Trophoblast cell (in vitro differentiated cells and primary cell): ENCODE data around the gene UBE2L6.

Experiments used
- DNase-seq, 2 donors: peaks; one replicate each; pipeline ENCODE4 v3.0.0-alpha.2; 2016
- H2AFZ ChIP-seq: 2 replicates; pipeline ENCODE4 v1.6.1; 2013; ENCODE audit warnings: low read length, moderate library complexity, mild to moderate bottlenecking; ENCODE audit not compliant: insufficient read depth, poor library complexity
- H2AK5ac ChIP-seq: 2 replicates; pipeline ENCODE4 v1.6.1; 2013; ENCODE audit warnings: mild to moderate bottlenecking, low read length
- H2BK120ac ChIP-seq: 2 replicates; pipeline ENCODE4 v1.6.1; 2013; ENCODE audit warnings: low read length, mild to moderate bottlenecking, moderate library complexity; ENCODE audit not compliant: insufficient read depth, poor library complexity
- H2BK12ac ChIP-seq: 2 replicates; pipeline ENCODE4 v1.6.1; 2013; ENCODE audit warnings: mild to moderate bottlenecking, low read length, moderate library complexity
- H2BK5ac ChIP-seq: 2 replicates; pipeline ENCODE4 v1.6.1; 2013; ENCODE audit warnings: low read length, low read depth, moderate library complexity, mild to moderate bottlenecking; ENCODE audit not compliant: poor library complexity
- H3K14ac ChIP-seq: 2 replicates; pipeline ENCODE4 v1.6.1; 2013; ENCODE audit warnings: mild to moderate bottlenecking, low read length
- H3K18ac ChIP-seq: 2 replicates; pipeline ENCODE4 v1.6.1; 2013; ENCODE audit warnings: mild to moderate bottlenecking, low read length
- H3K23ac ChIP-seq: 2 replicates; pipeline ENCODE4 v1.6.1; 2013; ENCODE audit warnings: low read length
- H3K27ac ChIP-seq: 2 replicates; pipeline ENCODE4 v1.5.1; 2013; ENCODE audit warnings: low read depth, mild to moderate bottlenecking, inconsistent platforms, low read length, moderate library complexity
- H3K27me3 ChIP-seq: 2 replicates; pipeline ENCODE4 v1.6.1; 2013; ENCODE audit warnings: inconsistent platforms, mild to moderate bottlenecking, low read length, moderate library complexity; ENCODE audit not compliant: insufficient read depth
- H3K36me3 ChIP-seq, 2 experiments: 1 replicate in 1 of 2; 2 replicates in 1 of 2; pipeline ENCODE4 v1.6.1; 2013; ENCODE audit warnings: low read length in 2 of 2, mild to moderate bottlenecking in 2 of 2, moderate library complexity in 1 of 2; ENCODE audit not compliant: insufficient read depth in 2 of 2, control insufficient read depth in 1 of 2
- H3K4ac ChIP-seq: 2 replicates; pipeline ENCODE4 v1.6.1; 2013; ENCODE audit warnings: low read depth, mild to moderate bottlenecking, low read length, moderate library complexity
- H3K4me1 ChIP-seq, 2 experiments: 1 replicate in 1 of 2; 2 replicates in 1 of 2; pipeline ENCODE4 v1.6.1; 2013; ENCODE audit warnings: low read length in 2 of 2, mild to moderate bottlenecking in 2 of 2, moderate library complexity in 1 of 2; ENCODE audit not compliant: insufficient read depth in 2 of 2, control insufficient read depth in 1 of 2
- H3K4me2 ChIP-seq: 2 replicates; pipeline ENCODE4 v1.6.1; 2013; ENCODE audit warnings: inconsistent platforms, mild to moderate bottlenecking, low read length, moderate library complexity
- H3K4me3 ChIP-seq: 2 replicates; pipeline ENCODE4 v1.5.1; 2013; ENCODE audit warnings: mild to moderate bottlenecking, low read depth, low read length, inconsistent platforms
- H3K79me1 ChIP-seq: one replicate; pipeline ENCODE4 v1.6.1; 2013; ENCODE audit warnings: low read length
- H3K79me2 ChIP-seq: 2 replicates; pipeline ENCODE4 v1.6.1; 2013; ENCODE audit warnings: low read length, mild to moderate bottlenecking; ENCODE audit not compliant: control insufficient read depth, insufficient read depth, poor library complexity
- H3K9ac ChIP-seq: 2 replicates; pipeline ENCODE4 v1.6.1; 2013; ENCODE audit warnings: mild to moderate bottlenecking, low read length
- H3K9me3 ChIP-seq: 2 replicates; pipeline ENCODE4 v1.6.1; 2013; ENCODE audit warnings: low read depth, mild to moderate bottlenecking, control low read depth, inconsistent platforms, low read length; ENCODE audit not compliant: insufficient read depth
- H4K12ac ChIP-seq: 2 replicates; pipeline ENCODE4 v1.6.1; 2013; ENCODE audit warnings: low read depth, mild to moderate bottlenecking, low read length, moderate library complexity
- H4K8ac ChIP-seq: 2 replicates; pipeline ENCODE4 v1.6.1; 2013; ENCODE audit warnings: low read depth, mild to moderate bottlenecking, low read length, moderate library complexity
- H4K91ac ChIP-seq: one replicate; pipeline ENCODE4 v1.6.1; 2013; ENCODE audit warnings: low read depth, mild to moderate bottlenecking, low read length, moderate library complexity
- WGBS: extraction: QIAGEN DNeasy Blood & Tissue Kit; methylation state at CpG from one replicate; pipeline ENCODE4 v1.1.7; 2013; ENCODE audit warnings: missing lambda C conversion rate; ENCODE audit not compliant: insufficient read length, insufficient coverage; ENCODE audit errors: extremely low coverage; 5-methylcytosine and 5-hydroxymethylcytosine counted together

The UBE2L6 gene

GRCh38 chr11:57511741-57512430 is 55.6 kb downstream of the UBE2L6 start:
- H3K23ac ChIP-seq, result no peak overlapping the region
- no CpG with 5 or more reads among the region's 6 CpGs for WGBS
- H4K12ac ChIP-seq, result no peak overlapping the region
- no peak overlapping the region for H4K91ac ChIP-seq
- DNase-seq, result no peak
- H3K4ac ChIP-seq, result no peak overlapping the region
- peaks cover 35% of the 10 kb centered on the region for H3K27me3 ChIP-seq
- H3K9me3 ChIP-seq, result no peaks in the 10 kb centered on the region
- no peak overlapping the region for H2BK5ac ChIP-seq
- no peak overlapping the region for H3K4me2 ChIP-seq
- H2BK120ac ChIP-seq, result no peak overlapping the region
- H3K9ac ChIP-seq, result no peak overlapping the region
- no peak overlapping the region for H2AK5ac ChIP-seq
- no peak overlapping the region for H4K8ac ChIP-seq
- no peak overlapping the region for H3K4me3 ChIP-seq
- H3K79me1 ChIP-seq, result no peaks in the 10 kb centered on the region
- no peak overlapping the region for H2AFZ ChIP-seq
- H3K27ac ChIP-seq, result no peak overlapping the region
- no peaks in the 10 kb centered on the region for H3K36me3 ChIP-seq
- no peak overlapping the region for H3K18ac ChIP-seq
- peaks cover 8% of the 10 kb centered on the region in 2 experiments for H3K4me1 ChIP-seq
- H3K79me2 ChIP-seq, result no peaks in the 10 kb centered on the region
- H2BK12ac ChIP-seq, result no peak overlapping the region
- no peak overlapping the region for H3K14ac ChIP-seq

GRCh38 chr11:57508341-57509170 is 58.9 kb downstream of the UBE2L6 start:
- H3K36me3 ChIP-seq, result no peaks in the 10 kb centered on the region
- H3K4ac ChIP-seq, result no peak overlapping the region
- H2BK12ac ChIP-seq, result no peak overlapping the region
- no peaks in the 10 kb centered on the region for H3K79me1 ChIP-seq
- no peak overlapping the region for H2AFZ ChIP-seq
- no peak overlapping the region for H4K8ac ChIP-seq
- H3K27me3 ChIP-seq, result peaks cover 8% of the 10 kb centered on the region
- no peak overlapping the region for H2AK5ac ChIP-seq
- H3K4me2 ChIP-seq, result no peak overlapping the region
- H2BK5ac ChIP-seq, result no peak overlapping the region
- no peak overlapping the region for H3K23ac ChIP-seq
- no peak for DNase-seq
- H4K12ac ChIP-seq, result no peak overlapping the region
- H4K91ac ChIP-seq, result no peak overlapping the region
- H3K14ac ChIP-seq, result no peak overlapping the region
- H3K18ac ChIP-seq, result no peak overlapping the region
- H3K9me3 ChIP-seq, result no peaks in the 10 kb centered on the region
- no peak overlapping the region for H3K27ac ChIP-seq
- H3K79me2 ChIP-seq, result no peaks in the 10 kb centered on the region
- no peak overlapping the region for H3K4me3 ChIP-seq
- no peak overlapping the region for H2BK120ac ChIP-seq
- WGBS, result no CpG with 5 or more reads among the region's 7 CpGs
- H3K9ac ChIP-seq, result no peak overlapping the region
- no peaks in the 10 kb centered on the region for H3K4me1 ChIP-seq

GRCh38 chr11:57506522-57506921 is 61.0 kb downstream of the UBE2L6 start:
- Histone ChIP-seq H3K27me3 (no peaks in the 10 kb centered on the region), H2AK5ac (no peak overlapping the region), H3K79me2 (no peaks in the 10 kb centered on the region), H3K4me1 (no peaks in the 10 kb centered on the region), H2BK120ac (no peak overlapping the region), H4K91ac (no peak overlapping the region), H4K8ac (no peak overlapping the region), H3K4me2 (no peak overlapping the region), H3K36me3 (no peaks in the 10 kb centered on the region), H4K12ac (no peak overlapping the region), H3K27ac (no peak overlapping the region), H3K18ac (no peak overlapping the region), H3K14ac (no peak overlapping the region), H3K4ac (no peak overlapping the region), H3K9ac (no peak overlapping the region), H3K9me3 (no peaks in the 10 kb centered on the region), H2AFZ (no peak overlapping the region), H3K23ac (no peak overlapping the region), H3K4me3 (no peak overlapping the region), H2BK12ac (no peak overlapping the region), H3K79me1 (no peaks in the 10 kb centered on the region), H2BK5ac (no peak overlapping the region)
- WGBS, result no CpG with 5 or more reads among the region's 1 CpG
- DNase-seq, result no peak

GRCh38 chr11:57504511-57504910 is 63.0 kb downstream of the UBE2L6 start:
- Histone ChIP-seq H3K27me3 (no peaks in the 10 kb centered on the region), H3K4me3 (no peak overlapping the region), H4K12ac (no peak overlapping the region), H2AK5ac (no peak overlapping the region), H3K79me2 (no peaks in the 10 kb centered on the region), H3K18ac (no peak overlapping the region), H3K4me1 (peaks cover under 1 to 3% of the 10 kb centered on the region in 2 experiments), H3K9ac (no peak overlapping the region), H3K23ac (no peak overlapping the region), H3K36me3 (no peaks in the 10 kb centered on the region), H3K9me3 (no peaks in the 10 kb centered on the region), H3K14ac (no peak overlapping the region), H2AFZ (no peak overlapping the region), H3K27ac (no peak overlapping the region), H3K4ac (no peak overlapping the region), H3K4me2 (no peak overlapping the region), H2BK5ac (no peak overlapping the region), H2BK12ac (no peak overlapping the region), H3K79me1 (no peaks in the 10 kb centered on the region), H4K91ac (no peak overlapping the region), H4K8ac (no peak overlapping the region), H2BK120ac (no peak overlapping the region)
- DNase-seq, result no peak
- no CpG with 5 or more reads among the region's 4 CpGs for WGBS
